Tibial nerve (tissue), 4 donors: ENCODE data around the gene BST2. TPM values are rescaled to one million over a fixed set of nuclear protein-coding genes. Genes with fewer than 3 reads are reported as not detected.

ENCODE experiments used
- DNase-seq, 2 donors: peaks; one replicate each; pipeline ENCODE4 v3.0.0-alpha.2; 2019; ENCODE audit warnings: low spot score in 2 of 2
- H3K27ac ChIP-seq, 4 donors: fragments of 200-600 bp; sonication (generic) in 3 of 4; one replicate each; pipeline ENCODE4 v1.5.1; 2017 to 2019; ENCODE audit warnings: mild to moderate bottlenecking in 1 of 4
- H3K27me3 ChIP-seq, 2 donors: fragments of 200-600 bp; sonication (generic) in 1 of 2; one replicate each; pipeline versions ENCODE4 v1.5.1 to v1.6.0; 2017 to 2019
- H3K36me3 ChIP-seq, 3 donors: fragments of 200-600 bp; sonication (generic); one replicate each; pipeline ENCODE4 v1.5.1; 2018 to 2019
- H3K4me1 ChIP-seq, 4 donors: fragments of 200-600 bp; sonication (generic) in 3 of 4; one replicate each; pipeline ENCODE4 v1.5.1; 2017 to 2019
- H3K4me3 ChIP-seq, 4 donors: fragments of 200-600 bp; sonication (generic) in 3 of 4; one replicate each; pipeline ENCODE4 v1.5.1; 2017 to 2019; ENCODE audit warnings: mild to moderate bottlenecking in 1 of 4, moderate library complexity in 1 of 4
- H3K9me3 ChIP-seq, 4 donors: fragments of 200-600 bp; sonication (generic) in 3 of 4; one replicate each; pipeline ENCODE4 v1.5.1; 2017 to 2019
- CTCF ChIP-seq, 5 experiments: fragments of 200-600 bp in 3 of 5; fragments of 450-650 bp in 2 of 5; sonication (generic) in 3 of 5; IDR thresholded peaks; one replicate each; pipeline ENCODE4 v1.5.1; 2016 to 2019; ENCODE audit warnings: antibody characterized with exemption in 5 of 5, mild to moderate bottlenecking in 3 of 5, moderate library complexity in 2 of 5
- EP300 ChIP-seq, 2 donors: sonication (generic); formaldehyde crosslinking; IDR thresholded peaks; one replicate each; pipeline ENCODE4 v1.6.1; 2017; ENCODE audit warnings: antibody characterized with exemption in 2 of 2, mild to moderate bottlenecking in 1 of 2
- POLR2A ChIP-seq, 2 donors: fragments of 450-650 bp; IDR thresholded peaks; one replicate each; pipeline ENCODE4 v1.6.1; 2017; ENCODE audit warnings: antibody characterized with exemption in 2 of 2, mild to moderate bottlenecking in 2 of 2, moderate library complexity in 2 of 2
- WGBS, 2 donors: methylation state at CpG; one replicate each; pipeline ENCODE4 v1.1.5; 2018; 5-methylcytosine and 5-hydroxymethylcytosine counted together
- total RNA-seq, 4 donors: library from RNA; depleted of rRNA; stranded (reverse); fragments of >200 nt; gene quantifications; one replicate each; pipeline ENCODE4 v1.1.0, GENCODE V29; 2016

Gene BST2
- total RNA-seq, 4 donors from 2014 or later: 71.0 to 77.4 (median 72.2) TPM

- no peak for TF ChIP-seq EP300 (IDR thresholded peaks at IDR 0.05)
- TF ChIP-seq CTCF (IDR thresholded peaks at IDR 0.05): no peak
- TF ChIP-seq POLR2A (IDR thresholded peaks at IDR 0.05): no peak
- H3K27me3 ChIP-seq: peaks cover 0 to 11% of the 10 kb centered on the region in 2 donors
- H3K4me1 ChIP-seq: peaks cover 0 to 18% (median 3%) of the 10 kb centered on the region in 4 donors
- WGBS, 2 donors: 67 to 70% methylated on average over 3 of the region's 3 CpGs
- no peak for DNase-seq
- H3K27ac ChIP-seq: no peak overlapping the region
- no peak overlapping the region for H3K4me3 ChIP-seq
- no peaks in the 10 kb centered on the region for H3K9me3 ChIP-seq
- H3K36me3 ChIP-seq: peaks cover 0 to 18% (median 0%) of the 10 kb centered on the region in 3 donors
These were observed 13.3 kb upstream of the BST2 start for GRCh38 chr19:17418710-17419109.

DNA sequence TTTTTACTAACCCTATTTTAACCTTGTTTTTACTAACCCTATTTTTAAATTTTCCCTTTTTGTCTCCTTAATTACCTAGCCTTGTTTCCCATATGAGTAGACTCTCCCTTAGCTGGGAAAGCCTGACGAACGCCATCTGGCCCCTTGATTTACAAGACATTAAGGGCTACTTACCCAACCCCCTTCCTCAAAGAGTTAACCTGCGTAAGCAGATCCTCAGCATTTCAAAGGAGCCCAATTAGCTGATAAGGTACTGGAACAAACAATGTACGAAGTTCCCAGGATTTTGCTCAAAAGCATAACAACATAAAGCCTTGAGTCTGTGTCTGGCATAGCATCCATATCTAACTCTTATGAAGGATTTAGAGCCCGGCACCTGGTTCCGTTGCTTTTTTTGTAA is 9.7 kb upstream of the BST2 start:
- H3K27me3 ChIP-seq: peaks cover 0 to 11% of the 10 kb centered on the region in 2 donors
- H3K27ac ChIP-seq: no peak overlapping the region
- 47 to 70% methylated on average over 6 of the region's 6 CpGs for WGBS, 2 donors
- H3K4me3 ChIP-seq: no peak overlapping the region
- peaks cover 0 to 14% (median 0%) of the 10 kb centered on the region in 4 donors for H3K4me1 ChIP-seq
- no peak for DNase-seq
- TF ChIP-seq EP300 (IDR thresholded peaks at IDR 0.05) (no peak), POLR2A (IDR thresholded peaks at IDR 0.05) (no peak), CTCF (IDR thresholded peaks at IDR 0.05) (no peak)
- H3K9me3 ChIP-seq: no peaks in the 10 kb centered on the region
- no peaks in the 10 kb centered on the region for H3K36me3 ChIP-seq

GRCh38 chr19:17414097-17414496 is 8.7 kb upstream of the BST2 start:
- H3K4me1 ChIP-seq: peaks cover 0 to 9% (median 0%) of the 10 kb centered on the region in 4 donors
- no peaks in the 10 kb centered on the region for H3K36me3 ChIP-seq
- WGBS, 2 donors: 85 to 88% methylated on average over 8 of the region's 8 CpGs
- H3K27ac ChIP-seq: no peak overlapping the region
- TF ChIP-seq POLR2A (IDR thresholded peaks at IDR 0.05) (no peak), EP300 (IDR thresholded peaks at IDR 0.05) (no peak), CTCF (IDR thresholded peaks at IDR 0.05) (no peak)
- no peaks in the 10 kb centered on the region for H3K9me3 ChIP-seq
- H3K27me3 ChIP-seq: peaks cover 0 to 11% of the 10 kb centered on the region in 2 donors
- no peak for DNase-seq
- no peak overlapping the region for H3K4me3 ChIP-seq

- Histone ChIP-seq H3K4me1 (peaks cover 0 to 6% (median 1%) of the 10 kb centered on the region in 4 donors), H3K27me3 (peaks cover 0 to 11% of the 10 kb centered on the region in 2 donors), H3K27ac (no peak overlapping the region), H3K9me3 (no peaks in the 10 kb centered on the region), H3K36me3 (no peaks in the 10 kb centered on the region), H3K4me3 (no peak overlapping the region)
- TF ChIP-seq POLR2A (IDR thresholded peaks at IDR 0.05) (no peak), EP300 (IDR thresholded peaks at IDR 0.05) (no peak), CTCF (IDR thresholded peaks at IDR 0.05) (no peak)
- no peak for DNase-seq
- WGBS, 2 donors: 72 to 79% methylated on average over 11 of the region's 11 CpGs
These were observed 6.4 kb upstream of the BST2 start for GRCh38 chr19:17411801-17412200.

DNA sequence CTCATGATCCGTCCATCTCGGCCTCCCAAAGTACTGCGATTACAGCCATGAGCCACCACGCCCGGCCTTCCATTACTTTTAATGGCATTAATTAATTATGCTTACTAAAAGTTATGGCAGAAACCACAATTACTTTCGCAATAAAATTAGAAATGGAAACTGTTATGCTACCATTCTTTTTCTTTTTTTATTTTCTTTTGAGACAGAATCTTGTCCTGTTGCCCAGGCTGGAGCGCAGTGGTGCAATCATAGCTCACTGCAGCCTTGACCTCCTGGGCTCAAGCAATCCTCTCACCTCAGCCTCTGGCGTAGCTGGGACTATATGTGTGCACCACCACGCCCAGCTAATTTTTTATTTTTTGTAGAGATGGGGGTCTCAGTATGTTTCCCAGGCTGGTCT is 4.6 kb upstream of the BST2 start:
- no peaks in the 10 kb centered on the region for H3K9me3 ChIP-seq
- 87 to 95% methylated on average over 9 of the region's 9 CpGs for WGBS, 2 donors
- DNase-seq: no peak
- H3K27ac ChIP-seq: no peak overlapping the region
- H3K36me3 ChIP-seq: no peaks in the 10 kb centered on the region
- H3K4me1 ChIP-seq: peaks cover 0 to 15% (median 5%) of the 10 kb centered on the region in 4 donors
- TF ChIP-seq EP300 (IDR thresholded peaks at IDR 0.05): no peak
- TF ChIP-seq POLR2A (IDR thresholded peaks at IDR 0.05): no peak
- no peak for TF ChIP-seq CTCF (IDR thresholded peaks at IDR 0.05)
- peaks cover 0 to 5% of the 10 kb centered on the region in 2 donors for H3K27me3 ChIP-seq
- no peak overlapping the region for H3K4me3 ChIP-seq
